Prostate gland (tissue), 2 donors: ENCODE results near the gene STAT5B.

Source experiments
- POLR2A ChIP-seq: fragments of 450-650 bp; IDR thresholded peaks from one replicate; pipeline ENCODE4 v1.6.1; 2016; ENCODE audit warnings: antibody characterized with exemption, mild to moderate bottlenecking
- POLR2AphosphoS5 ChIP-seq: sonication (generic); formaldehyde crosslinking; IDR thresholded peaks from one replicate; pipeline ENCODE4 v1.6.1; 2017; ENCODE audit warnings: antibody characterized with exemption
- TF ChIP-seq, protein P1 (sequence below), 4 experiments: fragments of 200-600 bp in 2 of 4; fragments of 450-650 bp in 2 of 4; sonication (generic) in 2 of 4; IDR thresholded peaks; 1 replicate in 3 of 4; 2 replicates in 1 of 4; pipeline ENCODE4 v1.5.1; 2016 to 2019; ENCODE audit warnings: antibody characterized with exemption in 4 of 4, mild to moderate bottlenecking in 2 of 4, moderate library complexity in 2 of 4

DNA sequence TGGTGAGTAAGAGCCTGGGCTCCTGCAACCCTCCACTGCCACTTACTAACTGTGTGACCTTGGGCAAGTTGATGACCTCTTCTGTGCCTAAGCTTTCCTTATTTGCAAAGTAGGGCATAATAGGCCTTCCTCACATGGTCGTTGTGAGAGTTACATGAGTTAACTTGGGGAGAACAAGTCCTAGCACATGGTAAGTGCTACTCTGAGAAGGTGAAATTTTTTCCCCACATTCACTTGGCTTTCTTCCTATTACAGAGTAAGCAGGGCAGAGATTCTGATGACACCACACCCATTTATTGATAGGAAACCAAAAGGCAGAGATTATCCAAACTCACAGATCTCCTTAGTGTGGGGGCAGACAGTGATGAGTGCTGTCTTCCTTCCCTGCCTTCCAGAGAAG is 96.9 kb downstream of the STAT5B start:
- TF ChIP-seq POLR2AphosphoS5, result no peak
- TF ChIP-seq, protein P1, sequence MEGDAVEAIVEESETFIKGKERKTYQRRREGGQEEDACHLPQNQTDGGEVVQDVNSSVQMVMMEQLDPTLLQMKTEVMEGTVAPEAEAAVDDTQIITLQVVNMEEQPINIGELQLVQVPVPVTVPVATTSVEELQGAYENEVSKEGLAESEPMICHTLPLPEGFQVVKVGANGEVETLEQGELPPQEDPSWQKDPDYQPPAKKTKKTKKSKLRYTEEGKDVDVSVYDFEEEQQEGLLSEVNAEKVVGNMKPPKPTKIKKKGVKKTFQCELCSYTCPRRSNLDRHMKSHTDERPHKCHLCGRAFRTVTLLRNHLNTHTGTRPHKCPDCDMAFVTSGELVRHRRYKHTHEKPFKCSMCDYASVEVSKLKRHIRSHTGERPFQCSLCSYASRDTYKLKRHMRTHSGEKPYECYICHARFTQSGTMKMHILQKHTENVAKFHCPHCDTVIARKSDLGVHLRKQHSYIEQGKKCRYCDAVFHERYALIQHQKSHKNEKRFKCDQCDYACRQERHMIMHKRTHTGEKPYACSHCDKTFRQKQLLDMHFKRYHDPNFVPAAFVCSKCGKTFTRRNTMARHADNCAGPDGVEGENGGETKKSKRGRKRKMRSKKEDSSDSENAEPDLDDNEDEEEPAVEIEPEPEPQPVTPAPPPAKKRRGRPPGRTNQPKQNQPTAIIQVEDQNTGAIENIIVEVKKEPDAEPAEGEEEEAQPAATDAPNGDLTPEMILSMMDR (IDR thresholded peaks at IDR 0.05), result no peak
- no peak for TF ChIP-seq POLR2A
